Measurements from ENCODE around the gene HOXB8.

Gene HOXB8

DNA sequence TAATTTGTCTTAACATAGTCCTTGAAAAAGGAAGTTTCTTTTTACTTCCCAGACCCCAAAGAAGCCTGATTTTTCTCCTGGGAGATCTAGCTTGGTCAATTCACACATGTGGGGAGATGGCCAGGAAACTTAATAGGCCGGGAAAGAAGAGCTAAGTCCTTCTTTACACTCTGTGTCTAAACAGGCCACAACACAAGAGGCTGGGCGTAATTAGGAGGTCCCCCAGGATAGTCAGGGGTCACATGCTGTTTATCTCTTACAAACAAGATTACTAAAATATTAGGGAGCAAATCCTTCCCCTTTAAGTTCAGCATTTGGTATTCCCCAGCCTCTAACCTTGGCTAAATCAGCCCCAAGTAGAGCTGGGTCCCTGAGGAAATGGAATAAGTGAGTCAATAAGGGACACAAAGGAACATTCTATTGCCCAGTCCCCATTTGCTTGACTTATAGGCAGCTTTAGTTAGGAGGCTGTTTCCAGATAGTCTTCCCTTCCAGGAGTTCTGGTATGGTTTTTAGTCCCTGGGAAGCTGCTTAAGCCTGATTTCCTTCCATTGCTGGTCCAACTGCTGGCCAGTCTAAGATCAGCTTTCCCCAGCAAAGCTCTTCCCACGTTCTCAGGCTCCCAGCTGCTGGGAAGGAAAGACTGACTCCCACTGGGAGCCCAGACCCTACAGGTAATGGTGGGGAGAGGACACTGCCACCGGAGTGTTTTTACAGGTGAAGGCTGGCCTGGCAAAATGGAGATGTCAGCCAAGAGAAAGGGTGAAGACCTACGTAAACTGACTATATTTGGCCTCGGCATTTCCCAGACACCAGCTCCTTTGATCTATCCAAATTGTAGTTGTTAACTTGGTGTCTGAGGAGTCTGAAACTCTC is 25.1 kb upstream of the HOXB8 start:
- H3K4me3 ChIP-seq (ENCODE audit: low read depth, low read length), result no peak overlapping the region
- DNase-seq, result no peak
- no peaks in the 10 kb centered on the region for H3K4me1 ChIP-seq
- no peaks in the 10 kb centered on the region for H3K9me3 ChIP-seq
- TF ChIP-seq, protein P1, sequence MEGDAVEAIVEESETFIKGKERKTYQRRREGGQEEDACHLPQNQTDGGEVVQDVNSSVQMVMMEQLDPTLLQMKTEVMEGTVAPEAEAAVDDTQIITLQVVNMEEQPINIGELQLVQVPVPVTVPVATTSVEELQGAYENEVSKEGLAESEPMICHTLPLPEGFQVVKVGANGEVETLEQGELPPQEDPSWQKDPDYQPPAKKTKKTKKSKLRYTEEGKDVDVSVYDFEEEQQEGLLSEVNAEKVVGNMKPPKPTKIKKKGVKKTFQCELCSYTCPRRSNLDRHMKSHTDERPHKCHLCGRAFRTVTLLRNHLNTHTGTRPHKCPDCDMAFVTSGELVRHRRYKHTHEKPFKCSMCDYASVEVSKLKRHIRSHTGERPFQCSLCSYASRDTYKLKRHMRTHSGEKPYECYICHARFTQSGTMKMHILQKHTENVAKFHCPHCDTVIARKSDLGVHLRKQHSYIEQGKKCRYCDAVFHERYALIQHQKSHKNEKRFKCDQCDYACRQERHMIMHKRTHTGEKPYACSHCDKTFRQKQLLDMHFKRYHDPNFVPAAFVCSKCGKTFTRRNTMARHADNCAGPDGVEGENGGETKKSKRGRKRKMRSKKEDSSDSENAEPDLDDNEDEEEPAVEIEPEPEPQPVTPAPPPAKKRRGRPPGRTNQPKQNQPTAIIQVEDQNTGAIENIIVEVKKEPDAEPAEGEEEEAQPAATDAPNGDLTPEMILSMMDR (IDR thresholded peaks at IDR 0.05; ENCODE audit: low read depth, low read length), result no peak
- H3K36me3 ChIP-seq, result no peaks in the 10 kb centered on the region
- H3K27me3 ChIP-seq, result peaks cover 100% of the 10 kb centered on the region

DNA sequence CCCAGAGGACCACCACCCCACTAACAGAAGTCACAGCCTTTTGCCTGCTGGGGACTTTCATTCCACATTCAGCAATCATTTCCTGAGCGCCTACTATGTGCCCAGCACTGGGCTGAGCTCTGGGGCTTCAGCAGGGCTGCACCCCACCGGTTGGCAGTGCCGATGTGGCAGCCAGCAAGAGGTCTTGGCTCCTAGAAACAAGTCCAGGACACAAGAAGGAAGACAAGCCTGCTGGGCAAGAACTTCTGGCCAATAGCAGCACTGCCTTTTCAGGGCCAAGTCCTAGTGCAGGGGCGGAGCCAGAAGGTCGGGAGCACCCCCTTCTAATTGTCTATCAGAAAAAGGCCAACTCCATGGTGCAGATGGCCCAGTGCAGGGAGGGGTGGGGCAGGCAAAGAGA is 24.0 kb upstream of the HOXB8 start:
- Histone ChIP-seq H3K4me3 (ENCODE audit: low read depth, low read length) (no peak overlapping the region), H3K4me1 (no peaks in the 10 kb centered on the region), H3K9me3 (no peaks in the 10 kb centered on the region), H3K36me3 (no peaks in the 10 kb centered on the region), H3K27me3 (peaks cover 100% of the 10 kb centered on the region)
- TF ChIP-seq, protein P1 (IDR thresholded peaks at IDR 0.05; ENCODE audit: low read depth, low read length), result no peak
- DNase-seq, result no peak

DNA sequence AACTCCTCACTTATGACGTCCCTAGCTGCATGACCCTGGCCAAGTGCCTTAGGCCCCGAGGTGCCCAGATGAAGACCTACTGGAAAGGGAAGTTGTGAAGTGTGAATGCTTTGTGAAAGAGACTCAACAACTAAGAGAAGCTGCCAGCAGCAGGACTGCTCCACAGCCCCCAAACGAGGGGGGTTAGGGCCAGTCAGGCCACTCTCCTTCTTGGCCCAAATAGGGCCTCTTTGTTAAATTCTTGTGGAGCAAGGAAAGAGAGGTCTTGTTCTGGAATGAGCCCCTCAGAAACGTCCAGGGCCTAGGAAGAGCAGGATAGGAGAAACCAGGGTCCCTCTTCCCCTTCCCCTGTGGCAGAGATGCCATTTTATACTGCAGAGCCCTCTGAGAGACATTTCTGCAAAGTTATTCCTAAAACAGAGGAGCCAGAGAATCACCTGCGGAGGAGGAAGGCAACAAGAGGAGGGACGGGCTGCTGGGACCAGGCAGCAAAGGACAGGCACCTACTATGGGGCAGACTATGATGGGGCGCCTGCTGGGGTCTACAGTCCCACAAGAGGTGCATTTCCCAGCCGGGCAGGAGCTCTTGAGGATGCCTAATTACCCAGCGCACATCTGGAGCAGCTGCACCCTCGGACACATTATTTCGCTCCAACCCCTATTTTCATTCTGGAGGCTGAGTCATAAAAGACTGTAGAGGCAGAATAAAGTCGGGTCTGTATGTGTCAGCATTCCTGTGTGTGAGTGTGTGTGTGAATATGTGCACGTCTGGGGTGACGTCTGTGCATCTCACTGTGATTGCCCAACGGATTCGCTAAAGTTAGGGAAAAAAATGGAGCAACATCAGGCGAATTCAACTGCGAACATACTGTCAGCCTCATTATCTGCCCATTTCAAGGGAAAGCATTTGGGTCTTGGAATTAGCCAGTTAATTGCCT is 22.5 kb upstream of the HOXB8 start:
- TF ChIP-seq, protein P1 (IDR thresholded peaks at IDR 0.05; ENCODE audit: low read depth, low read length), result no peak
- DNase-seq, result no peak
- Histone ChIP-seq H3K4me3 (ENCODE audit: low read depth, low read length) (no peak overlapping the region), H3K9me3 (no peaks in the 10 kb centered on the region), H3K27me3 (peaks cover 100% of the 10 kb centered on the region), H3K4me1 (no peaks in the 10 kb centered on the region), H3K36me3 (no peaks in the 10 kb centered on the region)

DNA sequence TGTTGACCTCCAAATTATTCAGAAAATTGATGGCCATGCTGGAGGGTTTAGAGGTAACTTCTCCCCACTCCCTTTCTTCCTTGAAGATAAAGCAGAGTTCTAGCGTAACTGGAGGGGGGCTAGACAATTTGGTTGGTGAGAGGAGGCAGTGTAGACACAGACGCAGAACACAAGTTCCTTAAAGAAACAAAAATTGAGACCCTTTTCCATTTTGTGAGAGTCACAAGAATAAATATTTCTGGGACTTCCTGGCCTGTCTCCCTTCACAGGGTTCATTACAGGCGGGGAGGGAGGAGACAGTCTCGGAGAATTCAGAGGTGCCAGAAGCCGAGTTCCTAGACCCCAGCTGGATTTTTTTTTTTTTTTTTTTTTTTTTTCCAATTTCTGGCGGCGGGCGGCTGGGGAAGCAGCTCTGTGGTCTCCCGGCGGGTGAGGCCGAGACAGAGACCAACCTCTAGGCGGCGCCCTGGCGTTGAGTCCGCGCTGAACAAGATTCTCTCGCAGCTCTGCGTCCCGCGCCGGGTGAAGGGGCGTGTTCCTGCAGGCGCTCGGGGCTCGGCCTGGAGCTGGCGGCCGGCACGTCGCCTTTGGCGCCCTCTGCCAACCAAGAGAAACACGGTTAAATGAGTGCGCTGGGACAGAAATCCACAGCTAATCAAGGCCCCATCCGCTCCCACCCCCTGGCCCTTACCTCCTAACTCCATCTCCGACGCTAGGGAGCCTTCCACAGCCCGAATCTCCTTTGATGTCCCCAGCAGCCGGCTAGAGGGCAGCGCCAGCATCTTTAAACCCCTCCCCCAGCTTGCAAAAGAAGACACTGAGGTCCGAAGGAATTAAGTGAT is 21.3 kb upstream of the HOXB8 start:
- H3K27me3 ChIP-seq, result peaks cover 100% of the 10 kb centered on the region
- TF ChIP-seq, protein P1 (IDR thresholded peaks at IDR 0.05; ENCODE audit: low read depth, low read length), result peak; percentile 68
- H3K9me3 ChIP-seq, result no peaks in the 10 kb centered on the region
- no peak overlapping the region for H3K4me3 ChIP-seq (ENCODE audit: low read depth, low read length)
- peak; percentile 91 for DNase-seq
- no peaks in the 10 kb centered on the region for H3K4me1 ChIP-seq
- no peaks in the 10 kb centered on the region for H3K36me3 ChIP-seq

GRCh38 chr17:48634493-48635208 is 19.6 kb upstream of the HOXB8 start:
- no peak for DNase-seq
- Histone ChIP-seq H3K27me3 (peaks cover 100% of the 10 kb centered on the region), H3K4me1 (no peaks in the 10 kb centered on the region), H3K9me3 (no peaks in the 10 kb centered on the region), H3K36me3 (no peaks in the 10 kb centered on the region), H3K4me3 (ENCODE audit: low read depth, low read length) (no peak overlapping the region)
- TF ChIP-seq, protein P1 (IDR thresholded peaks at IDR 0.05; ENCODE audit: low read depth, low read length), result no peak
